Measurements from ENCODE around the gene ZNF532. TPM values are rescaled to one million over a fixed set of nuclear protein-coding genes. Genes with fewer than 3 reads are reported as not detected.

The ZNF532 gene
- total RNA-seq, 3 donors from 2014 or later: 4.3 to 6.1 (median 5.6) TPM

DNA sequence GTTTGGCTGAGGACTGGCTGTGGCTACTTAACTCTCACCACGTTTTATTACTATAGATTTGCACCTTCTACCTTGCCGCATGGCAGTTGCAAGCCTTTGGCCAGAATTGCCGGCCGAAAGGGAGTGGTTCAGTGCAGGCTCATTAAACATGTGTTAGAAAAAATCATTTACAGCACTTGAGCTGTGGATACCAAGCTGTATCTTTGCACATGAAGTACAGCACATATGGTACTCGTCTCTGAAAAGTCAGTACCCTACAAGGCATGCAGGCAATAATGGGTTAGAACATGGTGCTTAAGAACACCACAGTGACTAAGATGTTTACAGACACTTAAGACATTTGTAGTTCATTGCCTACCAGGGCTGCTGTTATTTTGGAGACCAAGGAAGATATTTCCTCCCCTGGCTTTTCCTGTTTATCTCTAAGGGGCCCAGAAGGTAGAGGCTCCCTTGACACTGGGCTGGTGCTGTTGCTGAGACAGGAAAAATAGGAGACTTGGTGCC is 103.1 kb downstream of the ZNF532 start:
- Mint-ChIP-seq H3K4me3 (no peak overlapping the region), H3K4me1 (ENCODE audit: low read depth) (peaks cover 1% of the 10 kb centered on the region), H3K9me3 (no peaks in the 10 kb centered on the region), H3K36me3 (ENCODE audit: insufficient read depth) (no peaks in the 10 kb centered on the region), H3K27me3 (ENCODE audit: low read depth) (peaks cover 5% of the 10 kb centered on the region)
- no peak for ATAC-seq
- DNase-seq: no peak

DNA sequence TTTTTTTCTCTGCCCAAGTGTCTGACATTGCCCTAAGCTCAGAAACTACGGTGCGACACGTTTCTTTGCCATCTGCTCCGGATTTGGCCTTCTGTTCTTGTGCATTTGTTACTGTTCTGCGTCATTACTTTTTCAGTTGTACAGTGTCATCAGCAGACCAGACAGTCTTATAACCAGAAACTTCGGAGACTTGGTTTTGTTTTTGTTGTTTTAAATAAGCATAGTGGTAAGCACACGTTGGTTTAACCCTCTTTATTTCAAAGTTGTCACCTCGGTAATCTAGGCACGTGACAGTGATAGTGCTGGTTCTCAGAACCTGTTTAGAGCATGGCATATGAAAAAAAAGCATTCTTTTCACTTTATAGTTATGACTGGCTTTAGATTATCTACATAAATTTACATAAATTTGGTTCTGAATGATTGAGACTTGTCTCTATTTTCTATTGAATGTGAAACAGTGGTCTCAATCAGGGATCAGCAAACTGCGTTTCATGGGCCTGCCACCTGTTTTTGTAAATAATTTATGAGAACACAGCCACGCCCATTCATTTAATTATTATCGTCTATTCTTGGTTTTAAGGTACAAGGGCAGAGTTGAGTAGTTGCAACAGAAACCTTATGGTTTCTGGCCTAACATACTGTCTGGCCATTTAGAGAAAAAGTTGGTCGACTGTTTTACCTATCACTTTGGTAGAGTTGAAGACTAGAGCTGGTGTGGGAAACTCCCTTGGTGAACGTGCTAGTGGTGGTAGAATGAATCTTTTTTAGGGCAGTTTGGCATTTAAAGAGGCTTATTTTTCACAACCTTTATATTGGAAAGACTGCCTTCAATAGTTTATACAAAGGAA is 106.5 kb downstream of the ZNF532 start:
- ATAC-seq (no peak), DNase-seq (no peak)
- H3K4me3 Mint-ChIP-seq: no peak overlapping the region

DNA sequence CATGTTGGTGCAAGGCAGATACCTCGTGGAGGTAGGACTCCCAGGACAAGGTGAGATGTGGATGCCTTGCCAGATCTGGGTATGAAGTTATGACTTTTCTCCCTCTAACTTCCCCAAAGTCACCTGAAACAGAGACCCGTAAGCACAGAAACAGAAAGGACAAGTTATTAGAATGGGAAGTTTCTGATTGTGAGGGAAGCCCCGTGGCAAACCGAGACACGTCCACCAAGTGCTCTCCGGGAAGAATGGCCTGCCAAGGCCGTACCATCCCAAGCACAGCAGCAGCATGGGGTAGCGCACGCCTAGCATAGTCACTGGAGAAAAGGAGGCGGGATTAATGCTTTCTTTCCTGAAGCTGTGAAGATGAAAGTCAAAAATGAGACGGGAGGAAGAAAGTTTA is 110.6 kb downstream of the ZNF532 start:
- peaks cover 10% of the 10 kb centered on the region for H3K27me3 Mint-ChIP-seq (ENCODE audit: low read depth)
- H3K4me3 Mint-ChIP-seq: no peak overlapping the region
- H3K4me1 Mint-ChIP-seq (ENCODE audit: low read depth): peaks cover 2% of the 10 kb centered on the region
- H3K9me3 Mint-ChIP-seq: no peaks in the 10 kb centered on the region
- H3K36me3 Mint-ChIP-seq (ENCODE audit: insufficient read depth): no peaks in the 10 kb centered on the region
- DNase-seq (no peak), ATAC-seq (no peak)

More for the DNA sequence above, 106.5 kb downstream of the ZNF532 start:
- Mint-ChIP-seq H3K27me3 (ENCODE audit: low read depth) (peaks cover 7% of the 10 kb centered on the region), H3K4me1 (ENCODE audit: low read depth) (peaks cover 2% of the 10 kb centered on the region), H3K9me3 (no peaks in the 10 kb centered on the region), H3K36me3 (ENCODE audit: insufficient read depth) (no peaks in the 10 kb centered on the region)

DNA sequence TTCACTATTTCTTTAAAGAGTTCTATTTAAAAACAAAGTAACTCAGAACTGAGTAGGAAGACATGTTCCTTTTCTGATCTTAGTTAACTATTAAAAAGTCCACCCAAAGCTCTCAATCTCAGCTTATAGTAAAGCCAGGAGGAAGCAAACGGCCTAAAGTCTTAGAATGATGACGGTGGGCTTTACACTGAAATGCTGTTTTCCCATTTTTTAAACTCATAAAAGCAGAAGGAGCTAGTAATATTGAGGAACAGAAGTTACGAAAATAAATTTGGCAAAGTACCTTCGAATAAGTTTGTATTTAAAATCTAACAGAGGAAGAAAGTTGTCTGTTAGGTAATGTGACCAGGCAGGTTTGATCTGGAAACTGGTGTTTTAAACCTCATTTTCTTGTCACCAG is 111.1 kb downstream of the ZNF532 start:
- Mint-ChIP-seq H3K27me3 (ENCODE audit: low read depth) (peaks cover 10% of the 10 kb centered on the region), H3K4me3 (no peak overlapping the region), H3K9me3 (no peaks in the 10 kb centered on the region), H3K36me3 (ENCODE audit: insufficient read depth) (no peaks in the 10 kb centered on the region), H3K4me1 (ENCODE audit: low read depth) (peaks cover 2% of the 10 kb centered on the region)
- ATAC-seq: no peak
- no peak for DNase-seq

DNA sequence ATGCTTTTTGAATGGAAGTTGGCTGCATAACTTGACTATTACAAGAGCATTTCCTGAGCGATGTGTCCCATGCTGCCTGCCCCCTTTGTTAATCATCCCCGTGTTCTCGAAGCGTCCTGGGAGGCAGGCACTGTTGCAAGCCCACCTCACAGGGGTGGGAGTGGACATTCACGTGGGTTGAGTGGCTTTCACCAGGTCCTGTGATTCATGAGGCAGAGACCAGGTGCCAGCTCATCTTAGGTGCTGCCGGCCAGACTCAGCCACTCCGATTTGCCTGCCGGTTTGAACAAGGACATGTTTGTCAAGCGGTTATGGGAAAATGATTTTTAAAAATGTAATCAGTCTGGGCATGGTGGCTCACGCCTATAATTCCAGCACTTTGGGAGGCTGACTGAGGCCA is 112.5 kb downstream of the ZNF532 start:
- Mint-ChIP-seq H3K4me1 (ENCODE audit: low read depth) (peaks cover 2% of the 10 kb centered on the region), H3K36me3 (ENCODE audit: insufficient read depth) (no peaks in the 10 kb centered on the region), H3K4me3 (no peak overlapping the region), H3K9me3 (no peaks in the 10 kb centered on the region), H3K27me3 (ENCODE audit: low read depth) (peaks cover 12% of the 10 kb centered on the region)
- no peak for DNase-seq
- no peak for ATAC-seq

DNA sequence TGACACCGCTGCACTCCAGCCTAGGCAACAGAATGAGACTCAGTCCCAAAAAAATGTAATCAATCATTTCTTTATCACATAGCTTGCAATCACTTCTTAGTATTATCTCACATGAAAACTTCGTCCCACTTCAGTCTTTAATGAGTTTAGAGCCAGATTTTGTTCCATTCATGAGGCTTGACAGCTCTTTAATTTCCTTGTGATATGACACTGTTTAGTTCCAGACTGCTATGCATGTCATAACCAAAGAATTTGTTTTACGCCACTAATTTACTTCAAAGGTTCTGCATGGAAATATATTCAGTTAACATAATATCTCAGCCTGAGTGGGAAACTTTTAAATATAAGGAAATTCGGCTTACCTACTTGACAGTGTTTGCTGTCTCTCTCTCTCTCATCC is 113.1 kb downstream of the ZNF532 start:
- Mint-ChIP-seq H3K4me1 (ENCODE audit: low read depth) (peaks cover 2% of the 10 kb centered on the region), H3K27me3 (ENCODE audit: low read depth) (peaks cover 13% of the 10 kb centered on the region), H3K4me3 (no peak overlapping the region), H3K36me3 (ENCODE audit: insufficient read depth) (no peaks in the 10 kb centered on the region), H3K9me3 (no peaks in the 10 kb centered on the region)
- ATAC-seq (no peak), DNase-seq (no peak)

GRCh38 chr18:58978916-58979315 is 114.2 kb downstream of the ZNF532 start:
- DNase-seq: no peak
- Mint-ChIP-seq H3K4me1 (ENCODE audit: low read depth) (peaks cover 2% of the 10 kb centered on the region), H3K27me3 (ENCODE audit: low read depth) (peaks cover 16% of the 10 kb centered on the region), H3K4me3 (no peak overlapping the region), H3K36me3 (ENCODE audit: insufficient read depth) (no peaks in the 10 kb centered on the region), H3K9me3 (no peaks in the 10 kb centered on the region)
- ATAC-seq: no peak

GRCh38 chr18:58979615-58980014 is 114.9 kb downstream of the ZNF532 start:
- no peaks in the 10 kb centered on the region for H3K36me3 Mint-ChIP-seq (ENCODE audit: insufficient read depth)
- H3K4me3 Mint-ChIP-seq: no peak overlapping the region
- H3K27me3 Mint-ChIP-seq (ENCODE audit: low read depth): peaks cover 14% of the 10 kb centered on the region
- H3K9me3 Mint-ChIP-seq: no peaks in the 10 kb centered on the region
- H3K4me1 Mint-ChIP-seq (ENCODE audit: low read depth): peaks cover 2% of the 10 kb centered on the region
- DNase-seq (no peak), ATAC-seq (no peak)

GRCh38 chr18:58980991-58981390 is 116.3 kb downstream of the ZNF532 start:
- ATAC-seq: no peak
- Mint-ChIP-seq H3K4me1 (ENCODE audit: low read depth) (no peaks in the 10 kb centered on the region), H3K27me3 (ENCODE audit: low read depth) (peaks cover 14% of the 10 kb centered on the region)

GRCh38 chr18:58983260-58984155 is 118.8 kb downstream of the ZNF532 start:
- Mint-ChIP-seq H3K9me3 (no peaks in the 10 kb centered on the region), H3K4me3 (no peak overlapping the region), H3K27me3 (ENCODE audit: low read depth) (peaks cover 20% of the 10 kb centered on the region), H3K36me3 (ENCODE audit: insufficient read depth) (no peaks in the 10 kb centered on the region), H3K4me1 (ENCODE audit: low read depth) (no peaks in the 10 kb centered on the region)
- DNase-seq (no peak), ATAC-seq (no peak)

More at GRCh38 chr18:58980991-58981390, 116.3 kb downstream of the ZNF532 start:
- Mint-ChIP-seq H3K4me3 (no peak overlapping the region), H3K36me3 (ENCODE audit: insufficient read depth) (no peaks in the 10 kb centered on the region), H3K9me3 (no peaks in the 10 kb centered on the region)
- DNase-seq: no peak

GRCh38 chr18:58988600-58988999 is 123.9 kb downstream of the ZNF532 start:
- ATAC-seq (no peak), DNase-seq (no peak)
- H3K4me3 Mint-ChIP-seq: no peak overlapping the region
- no peaks in the 10 kb centered on the region for H3K36me3 Mint-ChIP-seq (ENCODE audit: insufficient read depth)
- H3K27me3 Mint-ChIP-seq (ENCODE audit: low read depth): peaks cover 12% of the 10 kb centered on the region
- H3K4me1 Mint-ChIP-seq (ENCODE audit: low read depth): peaks cover 2% of the 10 kb centered on the region
- H3K9me3 Mint-ChIP-seq: peaks cover 7% of the 10 kb centered on the region

DNA sequence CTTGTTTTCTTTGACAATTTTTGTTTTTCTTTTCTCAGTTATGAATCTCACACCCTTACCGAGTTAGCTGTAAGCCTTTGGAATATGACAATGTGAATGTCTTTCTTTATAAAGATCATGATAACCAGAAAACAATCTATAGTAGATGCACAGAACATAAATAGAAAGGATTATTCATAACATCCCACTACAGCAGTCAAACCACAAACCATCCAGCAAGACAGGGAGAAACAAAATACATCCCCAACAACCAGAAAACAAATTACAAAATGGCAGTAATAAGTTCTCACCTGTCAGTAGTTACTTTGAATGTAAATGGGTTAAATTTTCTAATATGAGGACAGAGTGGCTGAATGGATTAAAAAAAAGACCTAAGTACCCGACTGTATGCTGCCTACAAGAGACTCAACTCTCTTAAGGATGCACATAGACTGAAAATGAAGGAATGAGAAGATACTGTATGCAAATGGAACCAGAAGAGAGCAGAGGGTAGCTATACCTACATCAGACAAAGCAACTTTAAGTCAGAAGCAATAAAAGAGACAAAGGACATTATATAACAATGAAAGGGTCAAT is 124.6 kb downstream of the ZNF532 start:
- H3K4me3 Mint-ChIP-seq: no peak overlapping the region
- H3K27me3 Mint-ChIP-seq (ENCODE audit: low read depth): peaks cover 12% of the 10 kb centered on the region
- peaks cover 2% of the 10 kb centered on the region for H3K4me1 Mint-ChIP-seq (ENCODE audit: low read depth)
- peaks cover 7% of the 10 kb centered on the region for H3K9me3 Mint-ChIP-seq
- no peak for ATAC-seq
- DNase-seq: no peak
- no peaks in the 10 kb centered on the region for H3K36me3 Mint-ChIP-seq (ENCODE audit: insufficient read depth)

DNA sequence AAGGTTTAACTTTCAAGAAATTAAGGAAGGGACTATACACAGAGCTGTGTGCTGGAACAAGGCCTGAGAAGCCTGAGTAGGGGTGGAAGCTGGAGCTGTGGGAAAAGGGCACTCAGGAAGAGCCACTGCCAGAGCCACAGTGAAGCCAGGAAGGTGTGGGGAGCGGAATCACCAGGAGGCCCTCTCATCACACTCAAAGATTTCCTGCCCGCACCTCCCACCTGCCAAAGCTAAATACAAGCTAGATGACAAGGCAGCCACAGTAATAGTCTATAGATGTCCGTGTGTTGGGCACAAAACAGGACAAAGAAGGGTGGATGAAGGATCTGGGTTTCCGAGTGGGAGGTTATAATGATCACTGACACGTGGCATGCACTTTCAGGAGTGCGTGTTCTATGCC is 126.0 kb downstream of the ZNF532 start:
- Mint-ChIP-seq H3K4me3 (no peak overlapping the region), H3K4me1 (ENCODE audit: low read depth) (peaks cover 2% of the 10 kb centered on the region), H3K36me3 (ENCODE audit: insufficient read depth) (no peaks in the 10 kb centered on the region), H3K27me3 (ENCODE audit: low read depth) (peaks cover 18% of the 10 kb centered on the region), H3K9me3 (peaks cover 7% of the 10 kb centered on the region)
- ATAC-seq: no peak
- no peak for DNase-seq

DNA sequence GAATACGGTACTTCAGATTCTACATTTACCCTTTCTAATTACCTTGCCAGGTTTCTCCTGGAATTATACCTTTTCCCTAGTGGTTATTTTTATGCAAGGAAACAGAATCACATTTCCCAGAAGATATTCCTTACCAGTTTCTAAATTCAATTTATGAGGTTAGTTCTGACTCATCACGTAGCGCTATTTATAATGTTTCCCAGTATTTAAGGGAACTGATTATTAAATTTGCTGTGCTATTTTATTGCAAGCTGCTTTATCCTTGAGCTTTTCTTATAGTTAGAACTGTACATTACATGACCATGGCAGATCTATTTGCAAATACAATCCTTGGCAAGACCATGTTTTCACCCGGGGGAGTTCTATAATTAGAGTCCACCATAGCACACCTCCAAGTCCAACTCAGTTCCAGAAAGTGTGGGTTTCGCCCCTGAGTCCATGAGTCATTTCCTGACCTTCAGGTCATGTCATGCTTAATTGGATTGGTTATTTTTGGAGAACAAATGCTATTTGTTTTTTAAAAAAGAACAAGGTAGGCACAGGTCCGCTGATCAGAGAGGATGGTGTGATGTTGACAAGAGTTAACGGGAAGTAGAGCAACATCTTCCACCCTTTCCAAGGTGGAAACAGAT is 126.6 kb downstream of the ZNF532 start:
- no peak for ATAC-seq
- Mint-ChIP-seq H3K4me1 (ENCODE audit: low read depth) (peaks cover 2% of the 10 kb centered on the region), H3K9me3 (peaks cover 7% of the 10 kb centered on the region)

More for the DNA sequence above, 126.6 kb downstream of the ZNF532 start:
- no peak for DNase-seq
- H3K4me3 Mint-ChIP-seq: no peak overlapping the region
- H3K27me3 Mint-ChIP-seq (ENCODE audit: low read depth): peaks cover 20% of the 10 kb centered on the region
- H3K36me3 Mint-ChIP-seq (ENCODE audit: insufficient read depth): no peaks in the 10 kb centered on the region

All from activated T-cell treated with anti-CD3 and anti-CD28 coated beads, Interleukin-2, amount 50 U/mL, for 4 hours (primary cell).